NCI-H526 (cell line): Measurements from ENCODE around the gene DDX25.
A peak's percentile ranks its signal among the peaks of the same experiment; 100 is the strongest.

ENCODE experiments used
- DNase-seq, 2 experiments: peaks; one replicate each; lab custom pipeline; 2025; lab: John Stamatoyannopoulos, UW

The DDX25 gene

DNA sequence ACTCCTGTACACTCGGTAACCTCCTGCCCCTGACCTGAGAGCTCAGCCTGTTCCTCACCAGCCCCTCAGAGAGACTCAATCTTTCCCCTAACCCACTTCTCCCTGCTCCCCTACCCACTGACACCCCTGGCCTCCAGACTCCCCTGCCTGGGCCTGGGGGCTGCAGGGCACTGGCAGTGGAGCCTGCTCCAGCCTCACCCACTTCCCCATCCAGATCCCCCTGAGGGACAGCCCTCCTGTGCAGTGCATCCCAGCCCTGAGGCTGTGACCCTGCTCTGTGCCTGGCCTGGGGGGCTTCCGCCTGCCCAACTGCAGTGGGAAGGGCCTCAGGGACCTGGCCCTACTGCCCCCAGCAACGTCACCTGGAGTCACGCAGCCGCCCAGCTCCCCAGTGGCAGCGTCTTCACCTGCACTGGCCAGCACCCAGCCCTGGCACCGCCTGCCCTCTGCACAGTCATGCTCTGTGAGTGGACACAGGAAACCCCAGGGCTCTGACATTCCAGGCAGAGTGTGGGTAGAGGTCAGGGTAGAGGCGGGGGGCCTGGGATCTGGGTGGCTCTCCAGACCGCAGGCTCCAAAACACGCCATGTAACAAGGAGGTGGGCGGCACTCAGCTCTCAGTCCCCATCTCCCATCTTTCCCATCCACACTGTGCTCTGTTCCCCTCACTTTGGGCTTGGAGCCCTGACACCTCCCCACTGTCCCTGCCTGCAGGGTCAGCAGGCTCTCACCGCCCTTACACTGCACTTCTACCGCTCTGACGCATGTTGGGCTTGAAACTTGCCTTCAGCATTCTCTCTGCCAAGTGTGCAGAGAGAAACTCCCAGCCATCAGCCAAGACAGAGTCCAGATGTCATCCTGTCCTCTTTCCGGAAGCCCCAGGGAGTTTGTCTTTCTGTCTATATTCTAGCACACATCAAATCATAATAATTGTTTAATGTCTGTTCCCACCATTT is 46.7 kb downstream of the DDX25 start:
- no peak for DNase-seq

DNA sequence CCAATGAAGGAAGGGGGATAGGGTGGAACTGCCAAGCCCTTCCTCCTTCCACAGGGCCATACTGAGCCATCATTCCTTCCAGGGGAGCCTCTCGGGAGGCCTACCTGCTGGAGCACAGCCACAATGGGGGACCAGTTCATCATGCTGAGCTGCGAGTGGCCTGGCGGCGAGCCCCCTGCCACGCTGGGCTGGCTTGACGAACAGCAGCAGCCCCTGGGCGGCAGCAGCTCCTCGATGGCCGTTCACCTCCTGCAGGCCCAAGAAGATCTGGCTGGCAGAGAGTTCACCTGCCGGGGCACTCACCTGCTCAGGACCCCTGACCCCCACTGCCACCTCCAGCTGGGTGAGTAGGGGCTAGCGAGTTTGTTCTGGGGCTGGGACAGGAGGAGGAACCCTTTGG is 47.4 kb downstream of the DDX25 start:
- DNase-seq: no peak

- peak in 1 of 2 experiments; percentile 26 for DNase-seq
Measured at GRCh38 chr11:125952559-125952958, 48.3 kb downstream of the DDX25 start.

DNA sequence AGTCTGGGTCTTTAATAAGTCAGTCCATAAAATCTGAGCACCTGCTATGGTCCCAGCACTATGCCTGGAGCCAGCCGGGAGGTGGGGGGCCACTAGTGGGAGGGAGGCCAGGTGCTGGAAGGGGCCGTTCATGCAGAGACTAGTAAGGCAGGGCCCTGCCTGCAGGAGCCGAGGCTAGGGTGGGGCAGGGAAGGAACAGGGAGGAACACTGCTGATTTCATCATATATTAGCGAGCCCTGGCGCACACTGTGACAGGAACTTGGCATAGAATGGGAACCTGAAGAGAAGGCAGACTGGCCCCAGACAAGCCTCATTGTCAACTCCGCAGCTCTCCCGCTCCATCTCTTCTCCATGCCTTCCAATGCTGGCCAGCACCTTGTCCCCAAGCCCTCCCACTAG is 48.7 kb downstream of the DDX25 start:
- peak in 1 of 2 experiments; percentile 49 for DNase-seq

DNA sequence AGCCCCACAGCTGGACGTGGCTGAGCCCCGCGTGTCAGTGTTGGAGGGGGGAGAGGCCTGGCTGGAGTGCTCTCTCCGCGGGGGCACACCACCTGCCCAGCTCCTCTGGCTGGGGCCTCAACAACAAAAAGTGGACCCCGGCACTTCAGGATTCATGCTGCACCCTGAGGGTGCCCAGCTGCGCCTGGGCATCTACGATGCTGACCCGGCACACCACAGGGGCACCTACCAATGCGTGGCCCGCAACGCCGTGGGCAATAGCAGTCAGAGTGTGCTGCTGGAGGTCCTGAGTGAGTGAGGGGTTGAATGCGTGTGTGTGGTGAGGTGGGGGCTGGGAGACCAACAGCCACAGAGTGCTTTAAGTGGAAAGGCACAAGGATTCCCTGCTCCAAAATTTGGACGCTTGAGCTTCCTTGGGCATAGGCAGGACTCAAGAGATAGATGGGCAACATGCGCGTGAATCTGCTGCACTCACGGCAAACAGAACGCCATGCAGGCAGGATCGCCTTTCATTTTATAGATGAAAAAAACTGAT is 49.2 kb downstream of the DDX25 start:
- DNase-seq: no peak

- DNase-seq: no peak
Measured at GRCh38 chr11:125954123-125954944, 50.0 kb downstream of the DDX25 start.

DNA sequence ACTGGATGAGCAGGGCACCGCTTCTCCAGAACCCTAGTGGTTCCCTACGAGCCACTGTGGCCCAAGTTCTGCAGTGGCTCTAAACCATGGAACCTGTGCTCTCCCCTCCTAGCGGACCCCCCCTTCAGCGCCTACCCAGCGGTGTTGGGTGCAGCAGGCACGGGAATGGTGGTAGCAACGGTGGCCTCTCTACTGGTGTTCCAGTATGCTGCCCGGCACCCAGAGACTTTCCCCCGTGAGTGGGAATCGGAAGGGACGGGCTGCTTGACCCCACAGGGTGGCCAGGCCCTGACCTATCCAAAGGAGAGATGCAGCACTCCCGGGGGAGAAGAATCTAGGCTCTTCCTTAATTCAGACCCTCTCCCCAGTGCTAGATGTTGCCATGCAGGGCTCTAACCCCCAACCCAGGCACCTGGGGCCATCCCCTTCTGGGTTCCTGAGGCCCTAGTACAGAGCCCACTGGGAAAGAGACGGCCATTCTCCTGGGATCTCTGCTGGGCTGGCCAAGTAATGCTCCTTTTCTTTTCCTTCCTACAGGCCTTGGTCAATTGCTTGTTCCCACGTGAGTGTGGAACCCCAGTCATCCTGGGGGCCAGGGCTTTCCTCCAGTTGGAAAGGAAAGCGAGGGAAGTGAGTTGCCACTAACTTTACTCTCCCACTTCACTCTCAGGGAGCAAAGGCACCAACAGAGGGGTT is 50.8 kb downstream of the DDX25 start:
- DNase-seq: no peak

GRCh38 chr11:125955856-125956255 is 51.5 kb downstream of the DDX25 start:
- no peak for DNase-seq

DNA sequence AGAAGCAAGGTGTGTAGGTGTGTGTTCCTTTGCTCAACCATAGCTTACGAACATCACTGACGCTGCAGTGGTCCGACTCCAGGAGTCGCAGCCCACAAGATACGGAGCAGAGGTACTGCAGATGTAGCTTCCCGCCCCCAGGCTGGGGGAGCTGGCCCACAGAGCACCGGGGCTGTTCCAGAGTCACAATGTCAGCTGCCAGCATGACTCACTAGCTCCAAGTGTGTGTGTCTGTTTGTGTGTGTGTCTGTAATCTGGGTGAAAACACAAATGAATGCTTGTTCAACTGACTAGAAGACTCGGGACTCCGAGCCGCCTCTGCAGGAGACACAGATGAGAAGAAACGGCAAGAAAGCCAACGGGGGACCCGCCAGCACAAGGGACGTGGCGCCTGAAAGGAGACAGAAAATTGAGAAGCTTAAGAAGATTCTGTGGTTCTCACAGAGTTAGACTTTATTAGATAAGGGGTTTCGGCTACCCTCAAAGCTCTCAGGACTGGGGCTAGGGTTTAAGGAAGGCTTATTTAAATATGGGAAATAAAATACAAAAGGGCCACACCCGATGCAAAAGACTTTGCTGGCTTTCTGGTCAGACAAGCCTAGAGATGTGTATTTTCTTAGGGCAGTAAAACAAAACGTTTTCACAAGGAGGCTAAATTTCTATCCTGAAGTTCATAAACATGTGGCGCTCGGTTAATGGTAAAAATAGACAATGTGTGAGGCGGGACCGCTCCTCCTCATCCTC is 52.3 kb downstream of the DDX25 start:
- no peak for DNase-seq

GRCh38 chr11:125957618-125958332 is 53.5 kb downstream of the DDX25 start:
- no peak for DNase-seq

GRCh38 chr11:125958872-125959400 is 54.6 kb downstream of the DDX25 start:
- DNase-seq: no peak

DNA sequence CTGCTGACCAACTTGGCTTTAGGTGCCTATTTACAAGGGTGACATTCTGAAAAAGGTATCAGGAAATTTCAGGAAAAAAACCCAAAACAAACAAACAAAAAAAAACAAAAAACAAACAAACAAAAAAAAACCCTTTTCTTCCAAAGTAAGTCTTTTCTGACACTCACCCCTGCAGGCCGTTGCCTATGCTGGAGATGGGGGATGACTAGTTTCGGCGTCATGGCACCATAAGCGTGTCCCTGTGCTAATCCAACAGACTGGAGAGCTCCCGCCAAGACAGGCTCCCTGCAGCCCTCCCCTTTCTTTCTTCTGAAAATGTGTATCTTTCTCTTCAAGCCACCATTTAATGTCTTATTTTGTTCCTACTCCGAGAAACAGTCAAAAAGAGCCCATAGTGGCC is 55.2 kb downstream of the DDX25 start:
- no peak for DNase-seq

- DNase-seq: no peak
Measured at GRCh38 chr11:125959931-125960330, 55.6 kb downstream of the DDX25 start.

GRCh38 chr11:125960771-125961170 is 56.5 kb downstream of the DDX25 start:
- peak; percentile 85 to 91 for DNase-seq

DNA sequence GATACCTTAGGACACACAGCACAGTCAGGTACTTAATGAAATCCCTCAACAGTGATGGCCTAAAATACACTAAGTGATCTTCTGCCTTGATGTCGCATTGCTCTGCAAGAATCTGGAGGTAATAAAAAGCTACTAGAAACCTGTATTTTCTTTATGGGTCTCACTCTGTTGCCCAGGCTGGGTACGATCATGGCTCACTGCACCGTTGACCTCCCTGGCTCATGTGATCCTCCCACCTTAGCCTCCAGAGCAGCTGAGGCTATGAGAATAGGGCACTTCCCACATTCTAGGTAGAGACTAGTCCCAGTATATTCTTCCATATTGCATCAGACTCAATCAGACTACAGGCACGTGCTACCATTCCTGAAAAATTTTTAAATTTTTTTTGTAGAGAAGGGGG is 63.2 kb downstream of the DDX25 start:
- no peak for DNase-seq

- no peak for DNase-seq
Measured at GRCh38 chr11:125968354-125968753, 64.0 kb downstream of the DDX25 start.

DNA sequence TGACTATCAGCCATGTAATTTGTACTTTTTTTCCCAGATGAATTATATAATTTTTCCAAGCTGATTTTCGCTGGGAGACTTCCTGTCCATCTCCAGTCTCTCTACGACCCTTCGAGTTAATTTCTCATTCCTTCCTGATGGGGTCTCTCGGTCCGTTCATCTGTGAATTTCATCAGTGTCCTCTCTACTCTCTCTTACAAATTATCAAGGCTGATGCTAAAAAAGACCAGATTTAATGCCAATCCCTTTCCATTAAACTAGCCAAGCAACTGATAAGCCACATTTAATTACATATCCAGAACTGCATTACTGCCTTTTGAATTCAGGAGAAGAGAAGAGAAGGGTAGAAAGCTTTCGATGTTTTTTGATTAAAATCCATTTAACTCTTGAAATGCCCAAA is 67.3 kb downstream of the DDX25 start:
- DNase-seq: no peak

GRCh38 chr11:125974284-125974683 is 70.0 kb downstream of the DDX25 start:
- no peak for DNase-seq

DNA sequence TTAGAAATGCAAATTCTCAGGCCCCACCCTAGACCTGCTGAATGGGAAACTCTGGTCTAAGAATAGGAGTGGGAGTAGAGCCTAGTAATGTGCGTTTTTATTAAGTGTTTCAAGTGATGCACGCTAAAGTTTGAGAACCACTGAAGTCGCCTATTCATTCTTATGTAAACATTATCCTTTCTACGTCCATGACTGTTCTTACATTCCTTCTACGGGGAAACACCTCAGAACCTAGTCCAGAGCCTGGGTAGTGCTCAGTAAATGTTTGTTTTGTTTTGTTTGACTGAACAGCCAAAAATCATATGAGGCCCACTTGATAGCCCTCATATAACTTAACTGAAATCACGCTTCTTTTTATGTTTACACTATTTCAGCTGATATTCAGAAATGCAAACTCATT is 71.3 kb downstream of the DDX25 start:
- DNase-seq: no peak

DNA sequence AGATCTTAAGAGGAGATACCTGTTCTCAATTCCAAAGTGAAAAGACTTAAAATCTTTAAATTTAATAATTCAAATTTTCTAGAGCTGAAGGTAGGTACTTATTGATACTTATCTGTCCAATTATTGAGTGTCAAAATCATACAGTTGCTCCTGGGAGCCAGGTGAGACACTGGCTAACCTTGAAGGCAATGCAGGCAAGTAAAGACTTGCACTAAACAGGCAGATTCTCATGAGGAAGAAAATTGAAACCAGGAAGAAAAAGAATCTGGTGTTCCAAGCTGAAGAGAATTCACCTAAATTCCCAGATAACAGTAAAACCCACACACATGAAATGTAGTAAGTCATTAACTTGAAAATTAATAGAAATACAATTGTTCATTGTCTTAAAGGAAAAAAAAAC is 71.8 kb downstream of the DDX25 start:
- no peak for DNase-seq
